Sigmoid colon (tissue), 7 donors: ENCODE results near the gene CDH15. TPM values are rescaled to one million over a fixed set of nuclear protein-coding genes. Genes with fewer than 3 reads are reported as not detected.

Experiments
- DNase-seq: peaks from one replicate; pipeline ENCODE4 v3.0.0-alpha.2; 2019
- H3K27ac ChIP-seq, 4 donors: fragments of 200-600 bp; sonication (generic); one replicate each; pipeline ENCODE4 v1.5.1; 2016 to 2019; ENCODE audit warnings: mild to moderate bottlenecking in 1 of 4
- H3K27me3 ChIP-seq, 3 donors: fragments of 200-600 bp; sonication (generic); one replicate each; pipeline ENCODE4 v1.5.1; 2019; ENCODE audit warnings: mild to moderate bottlenecking in 1 of 3
- H3K36me3 ChIP-seq, 4 donors: fragments of 200-600 bp; sonication (generic); one replicate each; pipeline ENCODE4 v1.5.1; 2016 to 2019
- H3K4me1 ChIP-seq, 4 donors: fragments of 200-600 bp; sonication (generic); one replicate each; pipeline ENCODE4 v1.5.1; 2017 to 2019
- H3K4me3 ChIP-seq, 4 donors: fragments of 200-600 bp; sonication (generic); one replicate each; pipeline ENCODE4 v1.5.1; 2017 to 2019; ENCODE audit warnings: mild to moderate bottlenecking in 2 of 4, moderate library complexity in 1 of 4
- H3K9me3 ChIP-seq, 4 donors: fragments of 200-600 bp in 3 of 4; sonication (generic) in 3 of 4; one replicate each; pipeline versions ENCODE4 v1.5.1 to v1.6.1; 2013 to 2019
- CTCF ChIP-seq, 4 experiments: fragments of 450-650 bp in 3 of 4; fragments of 200-600 bp in 1 of 4; IDR thresholded peaks; one replicate each; pipeline ENCODE4 v1.5.1; 2016 to 2019; ENCODE audit warnings: antibody characterized with exemption in 4 of 4, mild to moderate bottlenecking in 3 of 4, moderate library complexity in 2 of 4
- EP300 ChIP-seq, 4 donors: sonication (generic); formaldehyde crosslinking; IDR thresholded peaks; one replicate each; pipeline ENCODE4 v1.6.1; 2017; ENCODE audit warnings: antibody characterized with exemption in 4 of 4
- POLR2A ChIP-seq, 2 donors: fragments of 450-650 bp; IDR thresholded peaks; one replicate each; pipeline ENCODE4 v1.6.1; 2016; ENCODE audit warnings: antibody characterized with exemption in 2 of 2, mild to moderate bottlenecking in 2 of 2, moderate library complexity in 2 of 2
- POLR2AphosphoS5 ChIP-seq, 4 donors: sonication (generic); formaldehyde crosslinking; IDR thresholded peaks; one replicate each; pipeline ENCODE4 v1.6.1; 2017; ENCODE audit warnings: antibody characterized with exemption in 4 of 4
- WGBS, 2 donors: extraction: QIAGEN DNeasy Blood & Tissue Kit; methylation state at CpG; one replicate each; pipeline ENCODE4 v1.1.7; 2013; 5-methylcytosine and 5-hydroxymethylcytosine counted together
- intact Hi-C: fragments of 100-400 bp; cut with DNase I; formaldehyde crosslinking; loops from one replicate; pipeline ENCODE4 v1.15.1; 2023
- polyA plus RNA-seq, 3 donors: library from polyadenylated mRNA; stranded (reverse); fragments of 200-250 nt; gene quantifications; one replicate each; pipeline ENCODE4 v1.2.3, GENCODE V29; 2013
- total RNA-seq, 4 donors: library from RNA; depleted of rRNA; stranded (reverse); fragments of >200 nt; gene quantifications; one replicate each; pipeline ENCODE4 v1.1.0, GENCODE V29; 2016
- donor health status: healthy with polysubstance abuse.
- donor health status: Bipolar disorder and iron deficiency.
- donor health status: healthy.

Gene CDH15
- total and polyA plus RNA-seq, 7 donors, result 0.01 TPM; not detected in 6

GRCh38 chr16:89174877-89175276 is 3.3 kb downstream of the CDH15 start:
- Histone ChIP-seq H3K27me3 (peaks cover 13 to 80% (median 49%) of the 10 kb centered on the region in 3 donors), H3K9me3 (no peaks in the 10 kb centered on the region), H3K27ac (no peak overlapping the region), H3K4me3 (no peak overlapping the region), H3K4me1 (peaks cover 0 to 18% (median 13%) of the 10 kb centered on the region in 4 donors), H3K36me3 (no peaks in the 10 kb centered on the region)
- WGBS, 2 donors, result 59 to 84% methylated on average over 14 of the region's 14 CpGs
- TF ChIP-seq POLR2AphosphoS5 (IDR thresholded peaks at IDR 0.05) (no peak), CTCF (IDR thresholded peaks at IDR 0.05) (no peak)
- DNase-seq, result no peak
- intact Hi-C loops, result no loop called here

GRCh38 chr16:89175280-89176146 is 4.0 kb downstream of the CDH15 start:
- WGBS, 2 donors, result 52 to 62% methylated on average over 20 of the region's 20 CpGs
- intact Hi-C loops, result no loop called here
- H3K27me3 ChIP-seq, result peaks cover 7 to 80% (median 49%) of the 10 kb centered on the region in 3 donors

GRCh38 chr16:89176147-89176690 is 4.7 kb downstream of the CDH15 start:
- Histone ChIP-seq H3K27me3 (peaks cover 0 to 80% (median 47%) of the 10 kb centered on the region in 3 donors), H3K27ac (no peak overlapping the region), H3K4me1 (peaks cover 0 to 5% (median 5%) of the 10 kb centered on the region in 4 donors), H3K36me3 (no peaks in the 10 kb centered on the region), H3K9me3 (no peaks in the 10 kb centered on the region), H3K4me3 (no peak overlapping the region)
- WGBS, 2 donors, result 57 to 85% methylated on average over 27 of the region's 27 CpGs
- intact Hi-C loops, result no loop called here
- DNase-seq, result no peak
- TF ChIP-seq POLR2A (IDR thresholded peaks at IDR 0.05) (no peak), EP300 (IDR thresholded peaks at IDR 0.05) (no peak), CTCF (IDR thresholded peaks at IDR 0.05) (no peak), POLR2AphosphoS5 (IDR thresholded peaks at IDR 0.05) (no peak)

More at GRCh38 chr16:89175280-89176146, 4.0 kb downstream of the CDH15 start:
- DNase-seq, result no peak
- Histone ChIP-seq H3K27ac (no peak overlapping the region), H3K9me3 (no peaks in the 10 kb centered on the region), H3K4me3 (no peak overlapping the region), H3K4me1 (peaks cover 0 to 12% (median 12%) of the 10 kb centered on the region in 4 donors), H3K36me3 (no peaks in the 10 kb centered on the region)
- TF ChIP-seq POLR2A (IDR thresholded peaks at IDR 0.05) (no peak), POLR2AphosphoS5 (IDR thresholded peaks at IDR 0.05) (no peak), CTCF (IDR thresholded peaks at IDR 0.05) (no peak), EP300 (IDR thresholded peaks at IDR 0.05) (no peak)

DNA sequence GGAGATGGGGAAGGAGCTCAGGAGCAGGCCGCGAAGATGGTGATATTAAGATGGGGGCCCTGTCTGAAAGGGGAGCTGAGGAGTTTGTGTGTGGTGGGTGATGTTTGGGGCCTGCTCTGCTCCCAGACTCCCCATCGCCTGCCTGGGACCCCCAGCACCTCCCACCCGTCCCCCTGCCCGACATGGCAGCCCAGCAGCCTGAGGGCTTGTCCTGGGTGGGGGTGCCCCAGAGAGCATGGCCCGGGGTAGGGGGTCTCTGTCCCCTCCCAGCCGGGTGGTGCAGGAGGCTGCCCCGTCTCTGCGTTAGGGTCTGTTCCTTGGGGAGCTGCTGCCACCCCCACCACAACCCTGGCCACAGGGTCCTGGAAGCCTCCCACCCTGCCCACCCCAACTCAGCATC is 5.2 kb downstream of the CDH15 start:
- no peak overlapping the region for H3K27ac ChIP-seq
- H3K36me3 ChIP-seq, result no peaks in the 10 kb centered on the region
- TF ChIP-seq POLR2AphosphoS5 (IDR thresholded peaks at IDR 0.05), result no peak
- TF ChIP-seq EP300 (IDR thresholded peaks at IDR 0.05), result no peak
- TF ChIP-seq POLR2A (IDR thresholded peaks at IDR 0.05), result no peak
- no peak for TF ChIP-seq CTCF (IDR thresholded peaks at IDR 0.05)
- DNase-seq, result no peak
- H3K9me3 ChIP-seq, result no peaks in the 10 kb centered on the region
- intact Hi-C loops, result no loop called here
- no peak overlapping the region for H3K4me3 ChIP-seq
- WGBS, 2 donors, result 82 to 94% methylated on average over 9 of the region's 9 CpGs
- H3K27me3 ChIP-seq, result peaks cover 0 to 80% (median 47%) of the 10 kb centered on the region in 3 donors
- peaks cover 0 to under 1% (median under 1%) of the 10 kb centered on the region in 4 donors for H3K4me1 ChIP-seq
